ENCODE data around the gene UQCRC1.
"Not testable (repeated sequence)": the region's sequence is repeated elsewhere in the genome, so short reads cannot be mapped to it uniquely, and the experiment has no call there.

Gene UQCRC1

GRCh38 chr3:48555231-48555948 is 54.1 kb downstream of the UQCRC1 start:
- no peak for FAIRE-seq
- no peak for TF ChIP-seq CTCF (IDR thresholded peaks at IDR 0.05; ENCODE audit: insufficient read depth, missing control alignments)
- no peak for DNase-seq (ENCODE audit: insufficient read length, low spot score)

GRCh38 chr3:48553886-48554845 is 55.3 kb downstream of the UQCRC1 start:
- DNase-seq (ENCODE audit: insufficient read length, low spot score) (no peak), FAIRE-seq (no peak)
- TF ChIP-seq CTCF (IDR thresholded peaks at IDR 0.05; ENCODE audit: insufficient read depth, missing control alignments), result no peak

DNA sequence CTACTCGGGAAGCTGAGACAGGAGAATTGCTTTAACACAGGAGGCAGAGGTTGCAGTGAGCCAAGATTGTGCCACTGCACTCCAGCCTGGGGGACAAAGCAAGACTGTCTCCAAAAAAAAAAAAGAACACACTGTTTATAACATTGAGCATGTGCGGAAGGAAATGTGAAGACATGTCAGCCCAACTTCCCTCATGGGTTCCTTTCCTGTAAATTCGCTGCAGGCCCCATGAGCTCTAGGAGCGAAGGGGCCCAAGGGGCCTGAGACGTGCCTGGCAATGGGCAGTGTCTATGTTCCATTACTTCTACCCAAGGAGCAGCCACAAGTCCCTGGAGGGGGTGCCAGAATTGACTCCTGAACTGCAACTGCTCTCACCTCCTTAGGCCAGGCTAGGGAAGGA is 56.1 kb downstream of the UQCRC1 start:
- FAIRE-seq (no peak), DNase-seq (ENCODE audit: insufficient read length, low spot score) (no peak)
- TF ChIP-seq CTCF (IDR thresholded peaks at IDR 0.05; ENCODE audit: insufficient read depth, missing control alignments), result no peak

DNA sequence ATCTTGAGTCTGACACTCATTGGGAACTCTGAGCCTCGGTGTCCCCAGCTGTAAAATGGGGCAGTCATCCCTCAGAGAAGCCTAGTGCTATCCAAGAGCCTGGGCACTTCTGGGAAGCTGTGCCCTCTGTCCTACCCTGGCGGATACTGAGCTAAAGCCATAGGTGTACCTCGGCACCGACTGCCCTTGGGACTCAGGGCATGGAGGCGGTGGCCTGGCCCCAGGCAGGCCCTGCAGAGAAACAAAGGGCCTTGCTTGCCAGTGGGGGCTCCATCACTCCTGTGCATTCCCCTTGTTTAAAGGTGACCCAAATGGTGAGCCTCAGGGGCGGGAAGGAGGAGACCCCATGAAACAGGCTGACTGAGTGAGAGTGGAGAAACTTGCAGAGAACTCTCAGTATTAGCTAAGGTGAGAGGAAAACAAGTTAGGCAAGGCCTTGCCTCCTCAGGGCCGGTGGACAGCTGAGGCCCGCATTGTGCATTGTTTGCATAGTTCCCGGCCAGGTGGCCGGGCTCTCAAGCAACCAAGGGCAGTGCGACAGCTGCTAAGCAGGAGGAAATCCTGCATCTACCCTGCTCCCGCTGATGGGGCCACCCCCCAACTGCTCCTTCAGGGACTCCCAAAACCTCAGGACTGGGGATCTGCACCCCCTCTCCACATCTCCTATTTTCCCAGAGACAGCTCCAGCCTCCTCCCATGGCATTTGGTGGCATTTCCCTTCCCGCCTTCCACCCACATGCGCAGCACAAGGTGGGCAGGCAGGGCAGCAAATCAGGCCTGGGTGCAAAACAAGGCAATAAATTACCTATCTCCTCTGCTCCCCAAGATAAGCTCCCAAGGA is 57.1 kb downstream of the UQCRC1 start:
- no peak for FAIRE-seq
- DNase-seq (ENCODE audit: insufficient read length, low spot score), result no peak
- TF ChIP-seq CTCF (IDR thresholded peaks at IDR 0.05; ENCODE audit: insufficient read depth, missing control alignments), result no peak

GRCh38 chr3:48551651-48552050 is 57.8 kb downstream of the UQCRC1 start:
- DNase-seq (ENCODE audit: insufficient read length, low spot score); FAIRE-seq: not testable (repeated sequence)

All from D721Med (cell line).